Fibroblast of lung (primary cell): ENCODE measurements around the gene SLCO4C1. TPM values are rescaled to one million over a fixed set of nuclear protein-coding genes. Genes with fewer than 3 reads are reported as not detected.

Source experiments
- DNase-seq, 2 donors: peaks; one replicate each; pipeline versions ENCODE4 v3.0.0 to v3.0.0-alpha.2; 2010; ENCODE audit warnings: low read depth in 2 of 2
- H2AFZ ChIP-seq: 2 replicates; pipeline ENCODE4 v1.5.1; 2012; ENCODE audit warnings: low read length, control low read depth, inconsistent platforms
- H3K27ac ChIP-seq: 2 replicates; pipeline ENCODE4 v1.5.1; 2011; ENCODE audit warnings: low read length, control low read depth; ENCODE audit not compliant: insufficient read depth
- H3K27me3 ChIP-seq: 2 replicates; pipeline ENCODE4 v1.5.1; 2011; ENCODE audit warnings: mild to moderate bottlenecking, low read length; ENCODE audit not compliant: control insufficient read depth, insufficient read depth
- H3K36me3 ChIP-seq: 2 replicates; pipeline ENCODE4 v1.5.1; 2011; ENCODE audit warnings: low read length; ENCODE audit not compliant: control insufficient read depth, insufficient read depth
- H3K4me1 ChIP-seq: 2 replicates; pipeline ENCODE4 v1.5.1; 2011; ENCODE audit warnings: low read length; ENCODE audit not compliant: control insufficient read depth, insufficient read depth; ENCODE audit errors: extremely low read depth
- H3K4me2 ChIP-seq: 2 replicates; pipeline ENCODE4 v1.5.1; 2011; ENCODE audit warnings: low read length, control low read depth; ENCODE audit not compliant: insufficient read depth; ENCODE audit errors: extremely low read depth
- H3K4me3 ChIP-seq, 4 experiments: fragments of 200-600 bp in 1 of 4; sonication (generic) in 1 of 4; replicated peaks in 1 of 4; 2 replicates each; pipeline ENCODE4 v1.5.1; 2011 to 2016; ENCODE audit warnings: low read length in 4 of 4, low read depth in 3 of 4, mild to moderate bottlenecking in 3 of 4, control low read depth in 2 of 4, inconsistent platforms in 1 of 4, mixed read lengths in 1 of 4; ENCODE audit not compliant: insufficient read depth in 1 of 4; ENCODE audit errors: control extremely low read depth in 1 of 4
- H3K79me2 ChIP-seq: 2 replicates; pipeline ENCODE4 v1.5.1; 2012; ENCODE audit warnings: mild to moderate bottlenecking, low read length, inconsistent platforms; ENCODE audit not compliant: control insufficient read depth, insufficient read depth
- H3K9ac ChIP-seq: 2 replicates; pipeline ENCODE4 v1.5.1; 2011; ENCODE audit warnings: mild to moderate bottlenecking, low read length, control low read depth; ENCODE audit not compliant: insufficient read depth
- H3K9me3 ChIP-seq: 2 replicates; pipeline ENCODE4 v1.5.1; 2012; ENCODE audit warnings: low read depth, low read length; ENCODE audit not compliant: control insufficient read depth, insufficient read depth
- H4K20me1 ChIP-seq: 2 replicates; pipeline ENCODE4 v1.5.1; 2011; ENCODE audit warnings: low read length; ENCODE audit not compliant: control insufficient read depth, insufficient read depth; ENCODE audit errors: extremely low read depth
- EZH2 ChIP-seq: IDR thresholded peaks from 2 replicates; pipeline ENCODE4 v1.5.1; 2012; ENCODE audit warnings: low read length, control low read depth, mild to moderate bottlenecking; ENCODE audit errors: missing control alignments
- polyA plus RNA-seq, 2 donors: library from polyadenylated mRNA; depleted of rRNA in 1 of 2; stranded (reverse) in 1 of 2; unstranded in 1 of 2; fragments of >200 nt; gene quantifications; 2 replicates each; pipeline ENCODE4 v1.2.1, GENCODE V29; 2011 to 2012; ENCODE audit warnings: missing spikeins in 1 of 2
- total RNA-seq: library from RNA; depleted of rRNA; stranded (reverse); fragments of >200 nt; gene quantifications from 2 replicates; pipeline ENCODE4 v1.2.1, GENCODE V29; 2014
- TF ChIP-seq, protein P1 (sequence below), 2 donors: IDR thresholded peaks in 1 of 2; conservative IDR thresholded peaks in 1 of 2; 1 replicate in 1 of 2; 2 replicates in 1 of 2; pipeline ENCODE4 v1.5.1; 2011 to 2012; ENCODE audit warnings: low read length in 2 of 2, control low read depth in 1 of 2, inconsistent platforms in 1 of 2, low read depth in 1 of 2, mild to moderate bottlenecking in 1 of 2

Gene SLCO4C1
- total and polyA plus RNA-seq, 2 donors (not counting 1 experiment from before 2014, with no cell fraction given): under 0.01 to 0.01 TPM

DNA sequence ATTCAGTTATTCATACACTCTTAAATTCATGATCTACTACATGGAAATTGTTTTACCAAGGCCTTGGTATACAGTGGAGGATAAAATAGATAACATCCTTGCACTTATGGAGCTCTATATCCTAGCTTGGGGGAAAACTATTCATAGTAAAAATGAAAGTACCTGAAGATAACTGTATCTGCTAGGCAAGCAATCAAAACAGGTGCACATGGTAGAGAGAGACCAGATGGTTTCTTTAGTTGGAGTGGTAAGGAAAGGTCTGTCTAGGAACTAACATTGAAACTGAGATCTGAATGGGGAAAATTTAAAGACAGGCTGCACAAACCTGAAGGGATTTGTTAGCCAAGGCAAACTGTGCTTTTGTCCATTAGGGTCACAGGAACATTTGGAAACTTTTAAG lies 11.1 kb upstream of the SLCO4C1 start:
- Histone ChIP-seq H3K4me2 (no peak overlapping the region), H3K79me2 (no peaks in the 10 kb centered on the region), H3K27me3 (no peaks in the 10 kb centered on the region), H4K20me1 (no peaks in the 10 kb centered on the region), H3K4me1 (no peaks in the 10 kb centered on the region), H2AFZ (no peak overlapping the region), H3K27ac (no peak overlapping the region), H3K36me3 (no peaks in the 10 kb centered on the region), H3K9ac (no peak overlapping the region), H3K9me3 (no peaks in the 10 kb centered on the region), H3K4me3 (no peak overlapping the region)
- TF ChIP-seq, protein P1, sequence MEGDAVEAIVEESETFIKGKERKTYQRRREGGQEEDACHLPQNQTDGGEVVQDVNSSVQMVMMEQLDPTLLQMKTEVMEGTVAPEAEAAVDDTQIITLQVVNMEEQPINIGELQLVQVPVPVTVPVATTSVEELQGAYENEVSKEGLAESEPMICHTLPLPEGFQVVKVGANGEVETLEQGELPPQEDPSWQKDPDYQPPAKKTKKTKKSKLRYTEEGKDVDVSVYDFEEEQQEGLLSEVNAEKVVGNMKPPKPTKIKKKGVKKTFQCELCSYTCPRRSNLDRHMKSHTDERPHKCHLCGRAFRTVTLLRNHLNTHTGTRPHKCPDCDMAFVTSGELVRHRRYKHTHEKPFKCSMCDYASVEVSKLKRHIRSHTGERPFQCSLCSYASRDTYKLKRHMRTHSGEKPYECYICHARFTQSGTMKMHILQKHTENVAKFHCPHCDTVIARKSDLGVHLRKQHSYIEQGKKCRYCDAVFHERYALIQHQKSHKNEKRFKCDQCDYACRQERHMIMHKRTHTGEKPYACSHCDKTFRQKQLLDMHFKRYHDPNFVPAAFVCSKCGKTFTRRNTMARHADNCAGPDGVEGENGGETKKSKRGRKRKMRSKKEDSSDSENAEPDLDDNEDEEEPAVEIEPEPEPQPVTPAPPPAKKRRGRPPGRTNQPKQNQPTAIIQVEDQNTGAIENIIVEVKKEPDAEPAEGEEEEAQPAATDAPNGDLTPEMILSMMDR (conservative IDR thresholded peaks at IDR 0.05 in 1 of 2, IDR thresholded peaks at IDR 0.05 in 1 of 2; ENCODE audit: low read depth in 1 of 2, low read length in 2 of 2): no peak
- no peak for TF ChIP-seq EZH2
- no peak for DNase-seq

DNA sequence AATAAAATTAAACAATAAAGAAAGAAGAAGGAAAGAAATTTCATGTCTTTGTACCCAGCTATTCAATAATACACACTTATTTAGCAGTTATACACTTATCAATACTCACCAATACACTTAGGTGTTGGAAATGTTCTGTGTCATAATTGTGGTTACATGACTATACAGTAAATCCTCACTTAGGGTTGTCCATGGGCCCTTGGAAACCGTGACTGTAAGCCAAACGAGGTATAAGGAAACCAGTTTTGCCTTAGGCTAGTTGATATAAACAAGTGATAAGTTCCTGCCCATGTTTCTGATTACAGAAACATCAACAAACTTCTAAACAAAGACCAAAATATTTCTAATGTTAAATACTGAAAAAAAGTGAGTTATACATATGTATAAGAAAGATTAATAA lies 10.0 kb upstream of the SLCO4C1 start:
- TF ChIP-seq, protein P1 (conservative IDR thresholded peaks at IDR 0.05 in 1 of 2, IDR thresholded peaks at IDR 0.05 in 1 of 2; ENCODE audit: low read depth in 1 of 2, low read length in 2 of 2): no peak
- TF ChIP-seq EZH2: no peak
- H3K79me2 ChIP-seq: no peaks in the 10 kb centered on the region
- no peak overlapping the region for H3K4me2 ChIP-seq
- no peak for DNase-seq
- no peaks in the 10 kb centered on the region for H4K20me1 ChIP-seq
- no peak overlapping the region for H2AFZ ChIP-seq
- no peak overlapping the region for H3K9ac ChIP-seq
- H3K9me3 ChIP-seq: no peaks in the 10 kb centered on the region
- H3K36me3 ChIP-seq: no peaks in the 10 kb centered on the region
- H3K27me3 ChIP-seq: no peaks in the 10 kb centered on the region
- H3K4me3 ChIP-seq: no peak overlapping the region
- no peaks in the 10 kb centered on the region for H3K4me1 ChIP-seq
- no peak overlapping the region for H3K27ac ChIP-seq

DNA sequence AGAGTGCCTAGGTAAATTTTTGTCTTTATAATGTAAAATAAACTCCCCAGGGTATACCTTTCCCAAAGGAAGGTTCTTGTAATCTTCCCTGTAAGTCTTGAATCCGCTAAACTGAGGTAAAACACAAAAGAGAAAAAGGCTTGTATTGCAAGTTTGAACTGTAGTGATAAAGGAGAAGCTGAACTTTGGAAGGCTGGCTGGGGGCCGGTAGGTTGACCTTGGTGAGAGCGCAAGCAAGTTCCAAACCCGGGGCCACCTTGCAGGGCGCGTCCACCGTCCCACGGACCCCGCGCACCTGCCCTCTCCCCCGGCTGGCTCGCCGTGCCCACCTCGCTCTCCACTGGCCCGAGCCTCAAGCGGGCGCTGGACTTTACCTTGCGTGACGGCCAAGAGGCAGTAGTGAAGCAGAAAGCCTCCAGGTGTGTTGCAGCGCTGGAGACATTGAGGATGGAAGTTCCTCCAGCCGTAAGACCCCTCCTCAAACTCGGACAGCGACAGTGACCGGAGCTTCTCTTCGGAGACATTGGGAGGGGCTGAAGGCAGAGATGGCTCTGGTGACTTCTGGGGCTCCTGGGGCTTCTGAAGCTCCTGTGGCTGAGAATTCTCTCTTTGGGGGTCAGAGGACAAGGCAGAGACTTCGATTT lies 428 bp downstream of the SLCO4C1 start:
- Histone ChIP-seq H3K9ac (no peak overlapping the region), H3K27me3 (no peaks in the 10 kb centered on the region), H3K4me2 (peak overlapping the region; percentile 25), H3K9me3 (no peaks in the 10 kb centered on the region), H3K4me1 (no peaks in the 10 kb centered on the region), H3K4me3 (peak overlapping the region in 1 of 4 experiments; percentile 60), H3K79me2 (no peaks in the 10 kb centered on the region), H2AFZ (no peak overlapping the region), H3K36me3 (no peaks in the 10 kb centered on the region), H4K20me1 (no peaks in the 10 kb centered on the region), H3K27ac (no peak overlapping the region)
- TF ChIP-seq, protein P1 (conservative IDR thresholded peaks at IDR 0.05 in 1 of 2, IDR thresholded peaks at IDR 0.05 in 1 of 2; ENCODE audit: low read depth in 1 of 2, low read length in 2 of 2): no peak
- TF ChIP-seq EZH2: no peak
- no peak for DNase-seq
